HEK293 (cell line): ENCODE measurements around the gene CRYBG1.

Experiments used
- CTCF ChIP-seq: fragments of 450-650 bp; formaldehyde crosslinking; IDR thresholded peaks from 2 replicates; pipeline ENCODE4 v1.5.1; 2016; ENCODE audit warnings: missing biosample characterization, missing genetic modification characterization
- HOXD13 ChIP-seq: sonication (generic); formaldehyde crosslinking; IDR thresholded peaks from 2 replicates; pipeline ENCODE4 v1.8.0; 2022; ENCODE audit warnings: missing genetic modification reagents, borderline replicate concordance
- SETDB1 ChIP-seq: IDR thresholded peaks from one replicate; pipeline ENCODE4 v1.6.1; 2017; ENCODE audit warnings: mild to moderate bottlenecking, low read length, moderate library complexity, mixed read lengths; ENCODE audit not compliant: insufficient read length
- ZNF140 ChIP-seq: fragments of 450-650 bp; formaldehyde crosslinking; IDR thresholded peaks from 2 replicates; pipeline ENCODE4 v1.5.1; 2016; ENCODE audit warnings: missing biosample characterization, missing genetic modification characterization

DNA sequence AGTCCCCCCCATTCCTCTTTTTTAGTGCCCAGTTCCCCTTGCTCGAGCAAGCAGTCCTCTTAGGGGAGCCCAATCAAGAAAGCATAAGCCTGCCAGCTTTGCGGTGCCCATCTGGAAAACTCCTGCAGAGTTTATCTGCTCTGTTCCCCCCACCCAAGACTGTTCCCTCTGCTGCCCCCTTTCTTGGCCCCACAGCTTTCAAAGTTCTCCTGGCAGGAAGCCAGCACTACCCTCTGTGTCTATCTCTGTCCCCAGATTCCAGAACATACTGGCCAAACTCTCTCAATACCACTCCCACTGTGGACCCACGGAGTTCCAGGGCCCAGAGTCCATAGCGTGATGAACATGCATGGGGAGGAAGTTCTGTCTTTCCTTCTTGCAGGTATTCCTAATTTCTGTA lies 55.4 kb downstream of the CRYBG1 start:
- no peak for TF ChIP-seq HOXD13 (CRISPR knock-in tag)
- no peak for TF ChIP-seq SETDB1
- TF ChIP-seq CTCF (tag by site-specific recombination): no peak
- TF ChIP-seq ZNF140: no peak
